ENCODE measurements around the gene FASN.
A peak's percentile ranks its signal among the peaks of the same experiment; 100 is the strongest.
"Not testable (repeated sequence)": the region's sequence is repeated elsewhere in the genome, so short reads cannot be mapped to it uniquely, and the experiment has no call there.

The FASN gene

DNA sequence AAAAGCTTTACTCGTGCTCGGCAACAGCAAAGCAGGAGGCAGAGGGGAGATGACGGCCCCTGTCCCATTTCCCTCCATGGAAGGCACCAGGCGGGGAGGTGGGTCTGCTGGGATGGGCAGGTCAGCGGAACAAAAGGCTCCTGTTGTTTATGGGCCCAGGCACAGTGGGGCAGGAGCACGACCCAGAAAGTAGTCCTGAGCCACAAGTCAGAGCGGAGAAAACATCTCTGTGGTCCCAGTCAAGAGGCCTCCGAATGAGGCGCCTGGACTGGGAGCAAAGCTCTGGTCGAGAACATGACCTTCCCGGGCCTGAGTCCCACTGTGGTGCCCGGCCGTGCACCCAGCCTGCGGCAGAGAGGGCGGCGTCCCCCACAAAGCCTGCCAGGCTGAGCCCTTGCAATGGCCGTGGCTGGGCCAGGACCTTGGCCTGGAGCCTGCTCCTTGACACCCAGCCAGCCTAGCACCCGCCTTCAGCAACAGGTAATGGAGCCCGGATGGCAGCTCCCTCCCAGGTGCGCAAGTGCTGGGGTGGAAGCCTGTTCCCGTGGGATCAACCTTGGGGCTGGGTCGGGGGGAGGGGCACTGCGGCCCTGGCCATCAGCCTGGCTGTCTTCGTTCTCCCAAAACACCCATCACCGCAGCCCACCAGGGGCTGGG lies 50.0 kb downstream of the FASN start:
- H3K4me3 ChIP-seq (ENCODE audit: low read depth, low read length) = no peak overlapping the region

DNA sequence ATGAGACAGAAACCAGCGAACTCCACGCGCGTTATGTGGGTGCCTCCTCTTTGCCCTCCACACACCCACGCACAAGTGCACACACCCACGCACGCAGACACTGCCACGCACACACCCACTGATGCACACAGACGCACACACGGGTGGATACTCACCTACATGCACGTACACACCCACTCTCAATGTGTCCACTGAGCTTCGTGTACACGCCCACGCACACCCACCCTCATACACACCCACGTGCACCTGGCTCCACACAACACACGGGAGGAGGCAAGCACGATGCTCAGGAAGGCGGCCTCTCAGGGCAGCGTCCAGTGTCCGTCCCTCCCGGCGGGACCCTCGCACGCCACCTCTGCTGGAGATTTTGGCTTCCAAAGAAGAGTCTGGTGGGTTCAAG lies 50.7 kb downstream of the FASN start:
- H3K4me3 ChIP-seq (ENCODE audit: low read depth, low read length) = no peak overlapping the region

DNA sequence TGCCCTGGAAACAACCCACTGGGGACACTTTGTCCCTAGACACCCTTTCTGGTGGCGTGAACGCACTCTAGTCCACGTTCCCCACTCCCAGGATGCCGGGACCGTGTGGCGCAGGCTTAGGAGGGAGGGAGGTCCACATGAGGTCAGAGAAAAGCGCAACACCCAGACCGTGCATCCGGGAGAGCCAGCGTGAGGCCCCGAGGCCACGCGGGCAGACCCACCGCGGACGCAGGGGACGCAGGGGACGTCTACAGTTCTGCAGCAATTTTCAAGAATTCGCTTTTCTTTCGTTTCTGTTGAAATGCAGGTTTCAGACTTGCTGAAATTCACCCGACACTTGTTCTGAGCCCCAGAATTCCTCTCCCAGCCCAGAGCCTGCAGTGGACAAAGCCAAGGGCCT lies 51.1 kb downstream of the FASN start:
- H3K4me3 ChIP-seq (ENCODE audit: low read depth, low read length) = no peak overlapping the region

DNA sequence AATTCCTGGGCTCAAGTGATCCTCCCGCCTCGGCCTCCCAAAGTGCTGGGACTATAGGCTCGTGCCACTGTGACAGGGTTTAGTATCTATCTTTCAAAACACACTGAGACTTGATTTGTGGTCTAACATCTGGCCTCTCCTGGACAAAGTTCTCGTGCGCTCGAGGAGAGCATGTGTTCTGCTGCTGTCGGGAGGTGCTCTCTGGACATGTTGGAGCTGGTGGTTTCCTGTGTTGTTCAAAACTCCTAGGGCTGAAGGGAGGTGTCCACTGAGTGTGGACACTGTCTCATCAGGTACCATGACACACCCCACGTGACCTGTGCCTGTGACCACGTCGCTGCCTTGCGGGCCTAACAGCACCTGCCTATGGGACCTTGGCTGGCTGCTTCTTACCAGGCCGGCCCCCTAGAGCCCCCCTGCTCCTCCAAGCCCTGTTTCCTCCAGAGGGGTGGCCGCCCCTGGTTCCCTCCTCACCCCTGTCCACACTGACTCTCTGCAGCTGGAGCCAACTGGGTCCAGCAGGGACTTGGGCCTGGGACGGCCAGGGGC lies 52.0 kb downstream of the FASN start:
- no peak overlapping the region for H3K4me3 ChIP-seq (ENCODE audit: low read depth, low read length)

DNA sequence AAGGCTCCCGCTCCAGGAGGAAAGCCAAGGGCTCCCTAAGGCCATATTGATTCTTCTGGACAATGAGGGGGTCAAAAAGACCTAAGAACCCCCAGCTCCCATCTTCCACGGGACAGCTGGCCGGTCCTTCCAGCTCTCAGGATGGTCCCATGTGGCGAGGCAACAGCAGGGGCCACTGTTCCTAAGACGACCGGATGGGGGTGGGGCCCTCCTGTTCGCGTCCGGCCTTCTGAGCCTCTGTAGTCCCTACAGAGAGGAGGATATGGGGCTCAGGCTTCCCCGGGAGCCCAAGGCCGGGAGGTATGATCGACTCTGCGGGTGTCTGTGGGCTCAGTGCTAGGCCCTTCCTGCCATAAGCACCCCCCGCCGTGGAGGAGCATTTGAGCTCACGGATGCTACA lies 54.5 kb downstream of the FASN start:
- H3K4me3 ChIP-seq (ENCODE audit: low read depth, low read length) = no peak overlapping the region

DNA sequence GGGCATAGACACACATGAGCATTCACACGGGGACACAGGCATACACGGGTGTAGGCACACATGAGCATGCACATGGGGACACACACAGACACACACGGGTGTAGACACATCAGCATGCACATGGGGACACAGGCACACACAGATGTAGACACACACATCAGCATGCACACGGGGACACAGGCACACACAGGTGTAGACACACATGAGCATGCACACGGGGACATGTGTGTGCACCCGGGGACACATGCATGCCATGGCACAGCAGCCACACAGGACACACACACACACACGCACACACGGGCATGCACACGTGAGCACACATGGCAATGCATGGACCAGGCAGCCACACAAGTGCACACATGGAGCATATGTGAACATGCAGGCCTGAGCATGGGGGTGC lies 55.4 kb downstream of the FASN start:
- no peak overlapping the region for H3K4me3 ChIP-seq (ENCODE audit: low read depth, low read length)

DNA sequence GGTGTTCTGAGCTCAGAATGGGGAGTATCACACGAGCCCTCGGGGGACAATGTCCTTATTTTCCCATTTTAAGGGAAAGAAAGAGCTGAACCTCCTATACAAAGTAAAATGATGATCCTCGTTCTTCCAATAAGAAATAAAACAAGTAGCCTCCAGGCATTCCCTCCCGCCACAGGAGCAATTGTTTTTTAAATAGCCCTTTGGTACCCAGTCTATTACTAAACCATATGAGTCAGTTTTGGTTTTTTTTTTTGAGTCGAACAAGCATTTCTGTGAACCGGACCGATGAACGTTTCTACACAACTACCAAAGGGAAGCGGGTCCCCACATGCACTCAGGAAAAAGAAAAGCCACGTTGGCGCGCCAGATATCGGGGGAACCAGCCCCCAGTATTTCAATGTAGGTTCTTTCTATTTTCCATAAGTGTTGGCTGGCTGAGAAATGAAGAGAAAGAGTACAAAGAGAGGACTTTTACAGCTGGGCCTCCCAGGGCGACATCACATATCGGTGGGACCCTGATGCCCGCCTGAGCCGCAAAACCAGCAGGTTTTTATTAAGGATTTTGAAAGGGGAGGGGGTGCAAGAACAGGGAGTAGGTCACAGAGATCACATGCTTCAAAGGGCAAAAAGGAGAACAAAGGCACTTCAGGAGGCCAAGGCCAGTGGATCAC lies 56.8 kb downstream of the FASN start:
- H3K4me3 ChIP-seq (ENCODE audit: low read depth, low read length) = no peak overlapping the region

DNA sequence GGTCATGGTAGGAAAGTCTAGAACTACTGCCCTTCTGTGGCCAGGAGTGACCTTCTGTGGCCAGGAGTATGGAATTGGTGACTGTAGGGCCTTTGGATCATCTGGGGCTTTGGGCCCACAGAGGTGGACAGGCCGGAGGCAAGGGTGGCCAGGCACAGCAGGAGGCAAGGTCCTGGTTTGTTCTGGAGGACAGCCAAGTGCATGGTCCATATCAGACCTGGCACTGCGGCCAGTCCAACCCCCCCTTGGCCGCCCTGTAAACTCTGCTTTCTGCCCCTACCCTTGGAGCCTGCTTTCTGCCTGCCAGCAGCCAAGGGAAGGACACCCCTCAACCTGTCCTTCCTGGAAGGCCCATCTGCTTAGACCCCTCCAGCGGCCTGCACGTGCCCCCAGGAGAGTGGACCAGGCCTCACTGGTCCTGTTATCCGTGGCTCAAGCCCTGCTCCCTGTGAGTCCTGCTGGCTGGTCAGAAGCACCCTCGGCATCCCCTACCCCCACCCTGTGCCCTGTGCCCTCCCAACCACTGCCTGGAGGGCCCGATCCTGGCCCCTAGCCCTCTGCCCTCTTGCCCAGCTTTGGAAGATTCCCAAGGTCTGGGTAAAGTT lies 58.2 kb downstream of the FASN start:
- no peak overlapping the region for H3K4me3 ChIP-seq (ENCODE audit: low read depth, low read length)

DNA sequence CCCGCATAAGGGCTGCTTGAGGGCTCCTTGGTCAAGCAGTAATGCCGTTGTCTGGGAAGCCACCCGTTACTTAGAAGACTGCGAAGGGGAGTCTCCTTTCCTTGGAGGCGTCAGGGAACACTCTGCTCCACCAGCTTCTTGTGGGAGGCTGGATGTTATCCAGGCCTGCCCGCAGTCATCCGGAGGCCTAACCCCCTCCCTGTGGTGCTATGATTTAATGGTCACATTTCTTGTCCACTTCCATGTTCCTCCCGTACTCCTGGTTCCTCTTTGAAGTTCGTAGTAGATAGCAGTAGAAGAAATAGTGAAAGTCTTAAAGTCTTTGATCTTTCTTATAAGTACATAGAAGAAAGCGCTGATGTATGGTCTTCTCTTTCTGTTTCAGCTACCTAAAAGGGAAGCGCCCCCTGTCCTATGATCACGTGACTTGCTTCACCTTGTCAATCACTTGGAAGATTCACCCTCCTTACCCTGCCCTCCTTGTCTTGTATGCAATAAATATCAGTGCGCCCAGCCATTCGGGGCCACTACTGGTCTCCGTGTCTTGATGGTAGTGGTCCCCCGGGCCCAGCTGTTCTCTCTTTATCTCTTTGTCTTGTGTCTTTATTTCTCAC lies 59.1 kb downstream of the FASN start:
- H3K4me3 ChIP-seq (ENCODE audit: low read depth, low read length) = not testable (repeated sequence)

DNA sequence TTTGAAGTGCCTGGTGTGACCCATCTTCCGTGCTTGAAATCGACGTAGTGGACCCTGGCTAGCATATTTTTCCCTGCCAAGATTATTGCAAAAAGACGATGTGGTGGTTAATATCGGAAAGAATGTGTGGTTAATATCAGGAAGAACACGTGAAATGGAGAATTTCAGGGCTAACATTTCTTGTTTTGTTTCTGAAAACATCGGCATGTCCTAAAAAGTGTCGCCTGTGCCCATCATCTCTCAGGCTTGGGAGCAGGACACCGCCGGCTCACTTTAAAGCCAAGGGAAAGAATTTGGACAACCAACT lies 60.2 kb downstream of the FASN start:
- H3K4me3 ChIP-seq (ENCODE audit: low read depth, low read length) = no peak overlapping the region

DNA sequence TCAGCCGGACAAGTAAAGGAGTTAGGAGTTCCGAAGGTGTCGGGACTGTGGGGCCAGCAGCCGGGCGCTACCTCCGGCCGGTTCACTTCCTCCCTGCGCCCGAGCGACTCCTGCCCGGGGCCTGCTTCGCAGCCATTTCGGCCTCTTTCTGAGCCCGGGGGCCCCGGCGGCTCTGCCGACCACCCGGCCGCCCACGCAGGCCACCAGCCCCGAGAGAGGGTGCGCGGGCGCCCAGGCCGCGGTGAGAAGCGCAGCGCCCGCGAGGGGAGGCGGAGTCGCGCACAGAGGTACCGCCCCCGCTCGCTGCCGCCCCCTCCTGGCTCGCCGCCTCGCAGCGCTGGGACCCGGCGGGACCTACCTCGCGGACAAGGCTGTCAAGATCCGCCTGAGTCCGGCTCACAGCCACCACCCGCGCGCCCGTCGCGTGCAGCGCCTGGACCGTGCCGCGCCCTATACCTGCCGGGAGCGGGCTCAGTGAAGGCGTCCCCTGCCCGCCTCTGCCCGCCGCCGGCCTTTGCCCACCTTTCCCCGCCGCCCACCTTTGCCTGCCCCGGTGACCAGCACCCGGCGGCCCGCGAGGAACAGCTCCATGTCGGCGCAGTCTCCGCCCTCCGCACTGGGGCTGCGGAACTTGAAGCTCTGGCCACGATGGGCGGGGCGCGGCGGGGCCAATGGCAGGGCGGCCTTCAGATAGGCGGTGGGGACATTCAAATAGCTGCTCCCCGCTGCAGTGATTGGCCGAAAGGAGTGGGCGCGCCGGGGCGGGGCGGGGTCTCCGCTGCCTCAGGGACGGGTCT lies 60.7 kb downstream of the FASN start, which contains the start of gene DCXR:
Gene DCXR (minus strand): TSS at position 606 of the 797 bp plus-strand sequence. CDS start 15 bp downstream, at position 591.
- peak within 1 kb of the TSS; percentile 49 for H3K4me3 ChIP-seq (ENCODE audit: low read depth, low read length)

DNA sequence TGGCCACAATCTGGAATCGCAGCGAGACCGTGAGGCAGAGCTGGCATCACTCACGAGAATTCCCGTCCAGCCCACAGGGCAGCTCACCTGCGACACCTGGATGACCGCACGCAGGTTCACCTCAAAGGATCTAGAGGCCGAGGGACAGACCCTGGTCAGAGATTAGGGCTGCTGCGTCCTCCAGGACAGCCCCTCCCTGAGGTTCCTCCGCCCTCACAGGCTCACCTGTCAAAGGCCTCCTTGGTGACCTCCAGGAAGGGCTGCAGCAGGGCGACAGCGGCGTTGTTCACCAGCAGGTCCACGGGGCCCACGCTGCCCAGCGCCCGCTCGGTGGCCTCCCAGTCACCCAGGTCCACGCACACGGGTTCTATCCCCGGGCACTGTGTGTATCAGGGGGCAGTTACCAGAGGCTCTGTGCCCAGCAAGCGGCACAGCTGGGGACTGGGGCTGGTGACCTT lies 61.4 kb downstream of the FASN start:
- H3K4me3 ChIP-seq (ENCODE audit: low read depth, low read length) = peak overlapping the region; percentile 49

DNA sequence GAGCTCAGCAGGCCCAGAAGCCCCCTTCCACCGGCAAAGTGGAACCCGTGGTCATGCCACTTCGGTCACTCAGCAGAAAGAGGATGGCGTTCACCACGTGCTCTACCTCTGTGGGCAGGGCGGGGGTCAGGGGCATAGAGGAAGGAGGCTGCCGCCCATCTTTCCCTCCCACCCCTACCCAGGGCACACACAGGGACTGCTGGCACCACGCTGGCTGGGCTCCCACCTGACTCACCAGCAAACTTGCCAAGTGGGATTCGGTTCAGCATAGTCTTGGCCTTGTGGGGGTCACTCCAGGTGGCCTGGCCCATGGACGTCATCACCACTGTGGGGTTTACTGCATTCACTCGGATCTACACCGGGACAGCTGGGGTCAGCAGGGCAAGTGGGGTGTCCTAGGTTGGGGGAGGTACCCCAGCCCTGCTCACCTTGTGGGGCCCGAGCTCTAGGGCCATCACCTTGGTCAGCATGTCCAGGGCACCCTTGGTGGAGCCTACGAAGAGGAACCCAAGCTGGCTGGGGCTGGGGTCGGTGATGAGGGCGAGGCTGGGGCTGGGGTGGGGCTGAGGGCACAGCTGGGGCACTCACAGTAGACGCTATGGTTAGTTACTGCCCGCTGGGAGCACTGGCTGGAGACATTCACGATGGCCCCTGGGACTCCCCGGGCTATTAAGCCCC lies 61.9 kb downstream of the FASN start:
- no peak overlapping the region for H3K4me3 ChIP-seq (ENCODE audit: low read depth, low read length)

DNA sequence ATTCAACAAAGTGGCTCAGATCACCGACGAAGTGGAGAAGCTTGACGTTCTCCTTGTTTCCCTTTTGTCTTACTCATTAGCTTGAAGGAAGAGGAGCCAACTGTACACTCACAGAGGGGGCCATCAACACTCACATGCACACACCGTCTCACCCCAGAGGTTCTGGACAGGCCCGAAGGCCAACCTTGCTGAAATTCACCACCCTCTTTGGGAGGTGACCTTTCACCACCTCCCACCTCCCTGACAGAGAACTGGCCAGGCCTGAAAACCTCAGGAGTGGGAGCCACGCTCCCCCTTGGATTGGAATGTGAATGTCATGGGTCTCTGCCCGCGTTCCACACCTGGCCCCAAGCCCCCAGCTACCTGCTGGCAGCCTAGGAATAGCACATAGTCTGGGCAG lies 62.5 kb downstream of the FASN start:
- no peak overlapping the region for H3K4me3 ChIP-seq (ENCODE audit: low read depth, low read length)

DNA sequence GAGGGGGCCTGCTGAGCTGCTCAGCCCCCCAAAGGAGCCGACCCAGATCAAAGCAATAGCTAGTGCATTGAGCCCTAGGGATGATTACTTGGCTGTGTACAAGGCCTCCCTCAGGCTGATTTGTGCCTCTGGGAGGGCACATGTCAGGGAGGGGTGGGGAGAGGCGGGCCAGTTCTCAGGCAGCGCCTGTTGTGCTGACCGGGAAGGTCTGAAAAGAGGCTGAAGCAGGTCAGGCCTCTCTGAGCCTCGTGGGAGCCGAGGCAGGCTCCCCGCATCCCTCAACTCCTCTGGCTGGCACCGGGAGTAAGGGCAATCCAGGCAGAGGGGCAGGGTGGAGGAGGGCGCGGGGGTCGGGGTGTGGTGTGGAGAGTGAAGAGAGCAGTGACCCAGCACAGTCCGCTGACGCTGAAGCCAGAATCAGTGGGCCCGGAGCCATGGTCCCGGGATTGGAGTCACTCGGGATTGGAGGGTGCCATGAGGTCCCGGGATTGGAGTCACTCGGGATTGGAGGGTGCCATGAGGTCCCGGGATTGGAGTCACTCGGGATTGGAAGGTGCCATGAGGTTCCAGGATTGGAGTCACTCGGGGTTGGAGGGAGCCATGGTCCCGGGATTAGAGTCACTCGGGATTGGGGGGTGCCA lies 63.5 kb downstream of the FASN start:
- no peak overlapping the region for H3K4me3 ChIP-seq (ENCODE audit: low read depth, low read length)

DNA sequence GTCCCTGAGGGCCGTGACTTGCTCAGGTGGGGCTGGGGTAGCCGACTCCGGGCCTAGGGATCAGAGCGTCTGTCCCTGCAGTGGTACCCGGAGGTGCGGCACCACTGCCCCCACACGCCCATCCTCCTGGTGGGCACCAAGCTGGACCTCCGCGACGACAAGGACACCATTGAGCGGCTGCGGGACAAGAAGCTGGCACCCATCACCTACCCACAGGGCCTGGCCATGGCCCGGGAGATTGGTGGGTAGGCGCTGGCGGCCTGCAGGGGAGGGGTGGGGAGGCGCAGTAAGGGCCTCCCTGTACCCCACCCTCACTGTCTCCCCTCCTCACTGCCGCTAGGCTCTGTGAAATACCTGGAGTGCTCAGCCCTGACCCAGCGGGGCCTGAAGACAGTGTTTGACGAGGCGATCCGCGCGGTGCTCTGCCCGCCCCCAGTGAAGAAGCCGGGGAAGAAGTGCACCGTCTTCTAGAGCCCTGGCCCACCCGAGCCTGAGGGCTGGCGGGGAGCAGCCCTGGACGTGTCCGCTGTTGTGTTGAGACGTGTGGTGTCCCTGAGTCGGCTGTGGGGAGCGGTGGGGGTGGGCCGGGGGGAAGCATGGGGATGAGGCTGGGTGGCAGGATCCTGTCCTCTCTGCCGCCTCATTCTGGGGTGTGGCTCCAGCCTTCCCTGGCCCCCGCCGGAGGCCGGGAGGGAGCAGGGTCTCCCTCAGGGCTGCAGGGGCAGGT lies 64.5 kb downstream of the FASN start:
- no peak overlapping the region for H3K4me3 ChIP-seq (ENCODE audit: low read depth, low read length)

DNA sequence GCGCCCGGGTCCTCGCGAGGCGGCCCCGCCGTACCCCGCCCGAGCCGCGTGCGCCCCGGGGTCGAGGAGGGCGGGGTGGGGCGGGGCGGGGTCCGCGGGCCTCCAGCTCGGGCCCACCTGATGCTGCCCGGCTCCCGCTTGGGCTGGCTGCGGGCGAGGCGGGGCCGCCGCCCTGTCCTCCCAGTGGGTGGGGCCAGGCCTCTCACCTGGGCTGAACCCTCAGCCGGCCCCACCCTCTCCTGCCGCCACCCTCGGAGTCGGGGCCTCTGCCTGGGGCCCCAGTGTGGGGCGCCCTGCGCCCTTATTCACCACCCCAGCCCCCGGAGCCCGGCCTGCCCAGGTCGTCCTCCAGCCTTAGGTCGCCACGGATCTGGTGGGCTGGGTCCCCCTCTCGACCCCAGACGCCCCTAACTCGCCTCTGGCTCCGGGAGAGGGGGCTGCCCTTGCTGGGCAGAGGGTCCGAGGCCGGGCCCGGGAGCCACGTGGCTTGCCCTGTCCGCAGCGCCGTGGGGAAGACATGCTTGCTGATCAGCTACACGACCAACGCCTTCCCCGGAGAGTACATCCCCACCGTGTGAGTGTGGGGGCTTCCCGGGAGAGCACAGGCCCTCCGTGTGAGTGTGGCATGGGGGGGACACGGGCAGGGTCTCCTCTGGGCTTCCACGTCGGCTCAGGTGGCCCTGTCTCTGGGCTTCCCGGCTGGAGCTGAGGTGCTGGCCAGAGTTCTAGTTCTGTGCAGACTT lies 66.0 kb downstream of the FASN start:
- H3K4me3 ChIP-seq (ENCODE audit: low read depth, low read length) = peak overlapping the region; percentile 62

DNA sequence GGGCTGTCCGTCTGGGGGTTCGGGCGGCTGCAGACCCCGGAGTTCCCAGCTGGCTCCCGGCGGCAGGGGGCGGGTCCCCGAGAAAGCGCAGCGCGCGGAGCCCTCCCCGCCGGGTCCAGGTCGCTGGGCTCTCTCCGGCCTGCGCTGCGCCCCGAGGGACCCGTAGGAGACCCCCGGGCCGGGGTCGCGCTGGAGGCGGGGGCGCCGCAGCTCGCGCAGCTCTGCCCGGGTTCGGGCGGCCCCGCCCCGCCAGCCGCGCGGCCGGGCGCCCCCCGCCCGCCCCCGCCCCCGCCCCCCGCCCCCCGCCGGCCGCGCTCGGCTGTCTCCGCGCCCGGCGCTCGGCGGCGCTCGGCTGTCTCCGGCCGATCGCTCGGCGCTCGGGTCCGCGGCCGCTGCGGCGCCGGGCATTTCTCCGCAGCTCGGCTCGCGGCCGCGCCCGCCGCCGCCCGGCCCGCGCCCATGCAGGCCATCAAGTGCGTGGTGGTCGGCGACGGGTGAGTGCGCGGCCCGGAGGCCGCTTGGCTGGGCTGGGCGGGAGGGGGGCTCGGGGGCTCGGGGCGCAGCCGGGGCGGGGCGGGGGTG lies 66.6 kb downstream of the FASN start, which contains the start of gene RAC3:
Gene RAC3 (plus strand): TSS at position 376 of the 582 bp plus-strand sequence. CDS start 84 bp downstream, at position 460.
- peak within 1 kb of the TSS; percentile 62 for H3K4me3 ChIP-seq (ENCODE audit: low read depth, low read length)
